Caco-2 (cell line): Measurements from ENCODE around the gene CIT. TPM values are rescaled to one million over a fixed set of nuclear protein-coding genes. Genes with fewer than 3 reads are reported as not detected.

ENCODE experiments used
- BruUV-seq: library from RNA; stranded (reverse); fragments of 400-500 nt; replicated peaks from 2 replicates; lab custom pipeline; 2021; lab: Mats Ljungman, UMichigan
- CTCF ChIA-PET: fragments of 300-600 bp; sonication (Branson Sonifier 250); formaldehyde crosslinking; loops from one replicate; lab custom pipeline; 2022; ENCODE audit warnings: antibody characterized with exemption; lab: Charles Lee
- POLR2A ChIA-PET: fragments of 300-600 bp; sonication (Branson Sonifier 250); formaldehyde crosslinking; loops from one replicate; lab custom pipeline; 2022; ENCODE audit warnings: antibody characterized with exemption; lab: Charles Lee
- DNase-seq, 2 experiments: peaks; one replicate each; pipeline versions ENCODE4 v3.0.0 to v3.0.0-alpha.2; 2020 to 2022
- H3K27me3 ChIP-seq: replicated peaks from 2 replicates; pipeline ENCODE4 v1.6.0; 2011; ENCODE audit warnings: low read length; ENCODE audit not compliant: control insufficient read depth, insufficient read depth
- H3K36me3 ChIP-seq: 2 replicates; pipeline ENCODE4 v1.5.1; 2011; ENCODE audit warnings: low read length; ENCODE audit not compliant: control insufficient read depth, insufficient read depth
- H3K4me1 ChIP-seq: fragments of 250-450 bp; sonication (Bioruptor Pico); 2 replicates; pipeline ENCODE4 v1.5.1; 2020; ENCODE audit warnings: mild to moderate bottlenecking
- H3K4me3 ChIP-seq: 2 replicates; pipeline ENCODE4 v1.5.1; 2011; ENCODE audit warnings: low read depth, mild to moderate bottlenecking, control low read depth, low read length
- H3K9me3 ChIP-seq: fragments of 250-450 bp; sonication (Bioruptor Pico); 2 replicates; pipeline ENCODE4 v1.5.1; 2020; ENCODE audit warnings: mild to moderate bottlenecking, moderate library complexity
- H3K27ac Mint-ChIP-seq: one replicate; pipeline ENCODE4 v1.8.0; 2022; ENCODE audit warnings: mixed read lengths; ENCODE audit not compliant: unreplicated experiment
- H3K27me3 Mint-ChIP-seq: one replicate; pipeline ENCODE4 v1.8.0; 2022; ENCODE audit warnings: mixed read lengths; ENCODE audit not compliant: insufficient read depth, unreplicated experiment
- H3K36me3 Mint-ChIP-seq: one replicate; pipeline ENCODE4 v1.8.0; 2022; ENCODE audit warnings: mild to moderate bottlenecking, mixed read lengths; ENCODE audit not compliant: insufficient read depth, unreplicated experiment
- H3K4me1 Mint-ChIP-seq: one replicate; pipeline ENCODE4 v1.8.0; 2022; ENCODE audit warnings: low read depth, mixed read lengths; ENCODE audit not compliant: unreplicated experiment
- H3K4me3 Mint-ChIP-seq: one replicate; pipeline ENCODE4 v1.8.0; 2022; ENCODE audit warnings: mild to moderate bottlenecking, moderate library complexity, mixed read lengths; ENCODE audit not compliant: unreplicated experiment
- H3K9me3 Mint-ChIP-seq: one replicate; pipeline ENCODE4 v1.8.0; 2022; ENCODE audit warnings: mixed read lengths; ENCODE audit not compliant: unreplicated experiment
- CTCF ChIP-seq, 2 experiments: fragments of 200-600 bp in 1 of 2; IDR thresholded peaks; 1 replicate in 1 of 2; 2 replicates in 1 of 2; pipeline versions ENCODE4 v1.5.1 to v1.8.0; 2011 to 2022; ENCODE audit warnings: antibody characterized with exemption in 1 of 2, control low read depth in 1 of 2, inconsistent platforms in 1 of 2, low read depth in 1 of 2, low read length in 1 of 2, mild to moderate bottlenecking in 1 of 2, moderate library complexity in 1 of 2; ENCODE audit not compliant: insufficient read depth in 1 of 2, severe bottlenecking in 1 of 2, unreplicated experiment in 1 of 2
- intact Hi-C: fragments of 100-400 bp; cut with micrococcal nuclease; formaldehyde crosslinking; loops from one replicate; pipeline ENCODE4 v1.10.0; 2022; ENCODE audit not compliant: unreplicated experiment
- total RNA-seq: library from RNA; stranded (reverse); gene quantifications from 2 replicates; pipeline ENCODE4 v1.2.3, GENCODE V29; 2022

CIT gene
- total RNA-seq, 1 experiment from 2014 or later, result 55.9 TPM

- ChIA-PET CTCF (interaction anchor here (0.9 kb wide), 1 partner anchor 25 kb away, joined by 3 read pairs; no protein-coding TSS in a partner anchor), POLR2A (no interaction called here)
- Mint-ChIP-seq H3K4me3 (no peak overlapping the region), H3K4me1 (no peaks in the 10 kb centered on the region), H3K9me3 (no peaks in the 10 kb centered on the region), H3K27me3 (no peaks in the 10 kb centered on the region), H3K36me3 (peaks cover 14% of the 10 kb centered on the region), H3K27ac (no peak overlapping the region)
- no peak for DNase-seq
- no peaks in the 10 kb centered on the region for H3K27me3 ChIP-seq
- H3K4me3 ChIP-seq, result no peak overlapping the region
- H3K9me3 ChIP-seq, result no peaks in the 10 kb centered on the region
- no peaks in the 10 kb centered on the region for H3K36me3 ChIP-seq
- no peaks in the 10 kb centered on the region for H3K4me1 ChIP-seq
- BruUV-seq, result no TSS peak
- intact Hi-C loops, result no loop called here
- TF ChIP-seq CTCF (IDR thresholded peaks at IDR 0.05; ENCODE audit: insufficient read depth in 1 of 2, low read depth in 1 of 2, low read length in 1 of 2, severe bottlenecking in 1 of 2, unreplicated experiment in 1 of 2), result no peak
Measured at GRCh38 chr12:119829439-119829838, 47.7 kb downstream of the CIT start.

GRCh38 chr12:119828300-119828699 is 48.8 kb downstream of the CIT start:
- no peak overlapping the region for H3K4me3 ChIP-seq
- H3K27me3 ChIP-seq, result no peaks in the 10 kb centered on the region
- Mint-ChIP-seq H3K36me3 (peaks cover 17% of the 10 kb centered on the region), H3K27ac (no peak overlapping the region), H3K4me3 (no peak overlapping the region), H3K4me1 (no peaks in the 10 kb centered on the region), H3K9me3 (no peaks in the 10 kb centered on the region), H3K27me3 (no peaks in the 10 kb centered on the region)
- CTCF ChIA-PET, result no interaction called here
- no peak for DNase-seq
- no peaks in the 10 kb centered on the region for H3K36me3 ChIP-seq
- intact Hi-C loops, result no loop called here
- TF ChIP-seq CTCF (IDR thresholded peaks at IDR 0.05; ENCODE audit: insufficient read depth in 1 of 2, low read depth in 1 of 2, low read length in 1 of 2, severe bottlenecking in 1 of 2, unreplicated experiment in 1 of 2), result no peak
- H3K4me1 ChIP-seq, result no peaks in the 10 kb centered on the region
- no peaks in the 10 kb centered on the region for H3K9me3 ChIP-seq
- BruUV-seq, result no TSS peak
- POLR2A ChIA-PET, result no interaction called here

GRCh38 chr12:119827760-119828159 is 49.4 kb downstream of the CIT start:
- BruUV-seq, result no TSS peak
- ChIA-PET CTCF (no interaction called here), POLR2A (no interaction called here)
- DNase-seq, result no peak
- Histone ChIP-seq H3K4me3 (no peak overlapping the region), H3K36me3 (no peaks in the 10 kb centered on the region), H3K27me3 (no peaks in the 10 kb centered on the region), H3K4me1 (no peaks in the 10 kb centered on the region), H3K9me3 (no peaks in the 10 kb centered on the region)
- Mint-ChIP-seq H3K4me3 (no peak overlapping the region), H3K4me1 (no peaks in the 10 kb centered on the region), H3K27me3 (no peaks in the 10 kb centered on the region), H3K9me3 (no peaks in the 10 kb centered on the region), H3K27ac (no peak overlapping the region), H3K36me3 (peaks cover 22% of the 10 kb centered on the region)
- no peak for TF ChIP-seq CTCF (IDR thresholded peaks at IDR 0.05; ENCODE audit: insufficient read depth in 1 of 2, low read depth in 1 of 2, low read length in 1 of 2, severe bottlenecking in 1 of 2, unreplicated experiment in 1 of 2)
- intact Hi-C loops, result no loop called here
